Psoas muscle (tissue), 8 donors: ENCODE measurements around the gene NFX1. TPM values are rescaled to one million over a fixed set of nuclear protein-coding genes. Genes with fewer than 3 reads are reported as not detected.

Experiments
- ATAC-seq, 4 donors: fragments of 200-7000 bp; cut with Tn5 transposase; one replicate each; pipeline ENCODE4 v1.9.1; 2020; ENCODE audit warnings: moderate library complexity in 3 of 4, mild to moderate bottlenecking in 2 of 4
- DNase-seq, 2 donors: peaks; one replicate each; pipeline ENCODE4 v3.0.0-alpha.2; 2020
- H3K27ac ChIP-seq: fragments of 200-600 bp; one replicate; pipeline ENCODE4 v1.8.0; 2022
- H3K27me3 ChIP-seq, 3 donors: fragments of 200-600 bp in 1 of 3; one replicate each; pipeline versions ENCODE4 v1.6.1 to v1.8.0; 2013 to 2022; ENCODE audit warnings: low read length in 2 of 3, mild to moderate bottlenecking in 2 of 3, moderate library complexity in 1 of 3; ENCODE audit not compliant: insufficient read depth in 3 of 3
- H3K36me3 ChIP-seq, 2 donors: fragments of 200-600 bp in 1 of 2; one replicate each; pipeline versions ENCODE4 v1.6.1 to v1.8.0; 2013 to 2022; ENCODE audit warnings: low read depth in 1 of 2, mild to moderate bottlenecking in 1 of 2, moderate library complexity in 1 of 2; ENCODE audit not compliant: insufficient read depth in 1 of 2
- H3K4me1 ChIP-seq: fragments of 200-600 bp; one replicate; pipeline ENCODE4 v1.8.0; 2022
- H3K4me3 ChIP-seq: fragments of 200-600 bp; one replicate; pipeline ENCODE4 v1.8.0; 2022; ENCODE audit warnings: mild to moderate bottlenecking
- H3K9me3 ChIP-seq: fragments of 200-600 bp; one replicate; pipeline ENCODE4 v1.8.0; 2022
- WGBS, 3 donors: extraction: QIAGEN DNeasy Blood & Tissue Kit; methylation state at CpG; one replicate each; pipeline versions ENCODE4 v1.1.6 to v1.1.7; 2013; 5-methylcytosine and 5-hydroxymethylcytosine counted together
- intact Hi-C, 2 donors: fragments of 100-400 bp; cut with DNase I; formaldehyde crosslinking; loops; one replicate each; pipeline versions ENCODE4 v1.11.0 to v1.14.2; 2022
- polyA plus RNA-seq, 3 donors: library from polyadenylated mRNA; stranded (reverse); fragments of 200-250 nt; gene quantifications; one replicate each; pipeline ENCODE4 v1.2.3, GENCODE V29; 2013
- total RNA-seq, 4 donors: library from RNA; stranded (reverse); fragmentation: NEBNext Ultra II Directional in 2 of 4; extraction: Animal tissue kit (Norgen Biotek cat#: 25700) in 2 of 4; gene quantifications; one replicate each; pipeline versions ENCODE4 v1.2.1 to v1.2.4, GENCODE V29; 2021 to 2023
- TF ChIP-seq, protein P1 (sequence below): fragments of 200-600 bp; IDR thresholded peaks from one replicate; pipeline ENCODE4 v1.8.0; 2022; ENCODE audit warnings: antibody characterized with exemption
- donor health status: healthy with polysubstance abuse.
- donor health status: DM: no; HTN: no; CAD: no; lungs with moderate emphysema.
- donor health status: Bipolar disorder and iron deficiency.
- donor health status: healthy.
- donor health status: DM: yes; HTN: yes; CAD: no.
- donor health status: DM: no; HTN: no; CAD: no.
- donor health status: DM: no; HTN: no; CAD: no.
- donor health status: DM: yes; HTN: yes; CAD: no.

NFX1 gene
- total and polyA plus RNA-seq, 7 donors = 20.9 to 59.2 (median 33.8) TPM

DNA sequence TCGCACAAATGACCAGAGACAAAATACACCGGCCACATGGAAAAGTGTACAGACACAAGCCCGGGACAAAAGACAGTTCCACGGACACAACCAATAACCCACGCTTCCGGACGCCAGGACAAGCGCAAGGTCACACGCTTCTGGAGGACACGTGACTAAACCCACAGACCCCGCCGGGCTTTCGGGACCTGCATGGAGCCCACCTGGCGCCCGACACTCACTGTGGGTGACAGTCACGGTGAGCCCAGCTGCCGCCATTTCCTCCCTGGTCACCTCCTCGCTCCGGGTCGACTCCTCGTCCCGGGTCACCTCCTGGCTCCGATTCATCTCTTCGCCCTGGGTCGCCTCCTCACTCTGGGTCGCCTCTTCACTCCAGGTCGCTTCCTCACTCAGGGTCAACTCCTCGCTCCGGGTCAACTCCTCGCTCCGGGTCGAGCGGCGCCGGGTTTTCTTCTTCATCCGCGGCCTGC, 26.3 kb upstream of the NFX1 start:
- TF ChIP-seq, protein P1, sequence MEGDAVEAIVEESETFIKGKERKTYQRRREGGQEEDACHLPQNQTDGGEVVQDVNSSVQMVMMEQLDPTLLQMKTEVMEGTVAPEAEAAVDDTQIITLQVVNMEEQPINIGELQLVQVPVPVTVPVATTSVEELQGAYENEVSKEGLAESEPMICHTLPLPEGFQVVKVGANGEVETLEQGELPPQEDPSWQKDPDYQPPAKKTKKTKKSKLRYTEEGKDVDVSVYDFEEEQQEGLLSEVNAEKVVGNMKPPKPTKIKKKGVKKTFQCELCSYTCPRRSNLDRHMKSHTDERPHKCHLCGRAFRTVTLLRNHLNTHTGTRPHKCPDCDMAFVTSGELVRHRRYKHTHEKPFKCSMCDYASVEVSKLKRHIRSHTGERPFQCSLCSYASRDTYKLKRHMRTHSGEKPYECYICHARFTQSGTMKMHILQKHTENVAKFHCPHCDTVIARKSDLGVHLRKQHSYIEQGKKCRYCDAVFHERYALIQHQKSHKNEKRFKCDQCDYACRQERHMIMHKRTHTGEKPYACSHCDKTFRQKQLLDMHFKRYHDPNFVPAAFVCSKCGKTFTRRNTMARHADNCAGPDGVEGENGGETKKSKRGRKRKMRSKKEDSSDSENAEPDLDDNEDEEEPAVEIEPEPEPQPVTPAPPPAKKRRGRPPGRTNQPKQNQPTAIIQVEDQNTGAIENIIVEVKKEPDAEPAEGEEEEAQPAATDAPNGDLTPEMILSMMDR = no peak
- WGBS, 3 donors = 0 to 1% (median 0%) methylated on average over 37 of the region's 37 CpGs
- peak; percentile 23 to 53 (median 40) for ATAC-seq
- peaks cover 5 to 70% of the 10 kb centered on the region in 2 donors for H3K36me3 ChIP-seq
- peak overlapping the region; percentile 98 for H3K27ac ChIP-seq
- H3K27me3 ChIP-seq = no peaks in the 10 kb centered on the region
- intact Hi-C loops = no loop called here
- H3K9me3 ChIP-seq = no peaks in the 10 kb centered on the region
- H3K4me3 ChIP-seq = peak overlapping the region; percentile 94
- H3K4me1 ChIP-seq = peaks cover 19% of the 10 kb centered on the region
- DNase-seq = peak; percentile 59 to 77

DNA sequence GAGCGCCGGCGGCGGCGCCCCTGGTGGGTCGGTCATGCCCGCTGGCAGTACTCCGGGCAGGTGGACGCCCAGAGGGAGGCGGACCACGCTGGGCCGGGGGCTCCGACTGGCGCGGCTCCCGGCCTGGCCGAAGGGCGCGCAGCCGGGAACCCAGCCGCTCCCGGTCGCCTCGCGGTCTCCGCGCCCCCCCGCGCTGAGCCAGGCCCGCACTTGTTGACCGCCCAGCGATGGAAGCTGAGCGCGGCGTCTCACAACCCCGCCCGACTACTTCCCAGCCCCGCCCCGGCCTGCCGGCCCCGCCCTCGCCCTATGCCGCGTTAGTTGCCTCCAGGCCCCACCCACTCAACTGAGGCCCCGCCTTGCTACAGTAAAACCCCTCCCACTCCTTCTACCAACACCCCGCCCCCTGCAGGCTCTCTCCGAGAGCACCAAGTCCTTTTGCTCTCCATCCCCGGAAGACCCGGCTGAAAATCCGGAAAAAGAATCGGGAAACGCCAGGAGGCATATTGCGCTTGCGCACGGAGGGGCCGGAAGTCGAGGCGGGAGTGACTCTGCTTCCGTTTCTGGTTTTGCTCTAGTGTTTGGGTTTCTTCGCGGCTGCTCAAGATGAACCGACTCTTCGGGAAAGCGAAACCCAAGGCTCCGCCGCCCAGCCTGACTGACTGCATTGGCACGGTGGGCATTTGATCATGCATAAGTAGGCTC, 25.7 kb upstream of the NFX1 start, which contains the start of the genes BAG1 and CHMP5:
BAG1 (minus strand) TSS at position 236 of the 705 bp plus-strand sequence.
CHMP5 (plus strand) TSS at position 577 of the 705 bp plus-strand sequence; CDS start at position 607, 30 bp downstream.
- Histone ChIP-seq H3K27ac (peak within 1 kb of the TSS; percentile 98), H3K4me3 (peak within 1 kb of the TSS; percentile 94), H3K27me3 (no peaks in the 10 kb centered on the region), H3K36me3 (peaks cover 5 to 70% of the 10 kb centered on the region in 2 donors), H3K4me1 (peaks cover 18% of the 10 kb centered on the region), H3K9me3 (no peaks in the 10 kb centered on the region)
- DNase-seq = peak; percentile 99 to 100
- intact Hi-C loops = no loop called here
- peak; percentile 95 to 98 (median 96) for ATAC-seq
- 0 to 1% (median 0%) methylated on average over 43 to 67 of the region's 67 CpGs for WGBS, 3 donors
- TF ChIP-seq, protein P1 = no peak

DNA sequence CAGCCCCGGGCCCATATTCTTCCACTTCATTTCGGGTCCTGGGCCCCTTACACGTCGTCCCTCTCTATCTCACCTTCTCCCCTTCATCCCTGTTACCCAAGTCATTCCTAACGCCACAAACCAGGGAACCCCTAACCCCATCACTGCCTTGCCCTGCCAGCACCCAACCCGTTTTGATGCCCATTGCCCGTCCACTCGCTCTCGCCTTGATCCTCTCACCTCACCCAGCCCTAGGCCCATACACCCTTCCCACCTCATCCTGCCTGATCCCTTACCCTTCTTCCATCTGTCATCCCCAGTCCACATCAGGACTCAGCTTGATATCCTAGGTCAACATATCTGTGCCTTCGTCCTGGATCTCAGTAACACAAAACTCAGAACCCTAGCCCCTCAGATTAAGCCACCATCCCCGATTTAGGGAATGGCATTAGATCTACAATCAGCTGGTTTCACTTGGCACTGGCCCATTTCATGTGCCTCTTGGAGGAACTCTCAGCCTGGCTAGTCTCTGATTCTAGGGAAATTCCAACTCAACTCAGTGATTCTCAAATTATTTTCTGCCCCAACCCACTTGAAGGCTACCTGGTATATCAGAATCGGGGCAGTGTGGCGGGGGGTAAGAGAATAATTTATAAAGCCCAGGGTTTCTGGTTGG, 25.0 kb upstream of the NFX1 start:
- ATAC-seq (no peak), DNase-seq (peak in 1 of 2 donors; percentile 62)
- WGBS, 3 donors = 17 to 19% (median 19%) methylated on average over 13 of the region's 13 CpGs
- no peaks in the 10 kb centered on the region for H3K27me3 ChIP-seq
- intact Hi-C loops = no loop called here
- peak overlapping the region; percentile 98 for H3K27ac ChIP-seq
- no peaks in the 10 kb centered on the region for H3K9me3 ChIP-seq
- peak overlapping the region; percentile 94 for H3K4me3 ChIP-seq
- H3K36me3 ChIP-seq = peaks cover 5 to 70% of the 10 kb centered on the region in 2 donors
- peaks cover 18% of the 10 kb centered on the region for H3K4me1 ChIP-seq
- TF ChIP-seq, protein P1 = no peak

DNA sequence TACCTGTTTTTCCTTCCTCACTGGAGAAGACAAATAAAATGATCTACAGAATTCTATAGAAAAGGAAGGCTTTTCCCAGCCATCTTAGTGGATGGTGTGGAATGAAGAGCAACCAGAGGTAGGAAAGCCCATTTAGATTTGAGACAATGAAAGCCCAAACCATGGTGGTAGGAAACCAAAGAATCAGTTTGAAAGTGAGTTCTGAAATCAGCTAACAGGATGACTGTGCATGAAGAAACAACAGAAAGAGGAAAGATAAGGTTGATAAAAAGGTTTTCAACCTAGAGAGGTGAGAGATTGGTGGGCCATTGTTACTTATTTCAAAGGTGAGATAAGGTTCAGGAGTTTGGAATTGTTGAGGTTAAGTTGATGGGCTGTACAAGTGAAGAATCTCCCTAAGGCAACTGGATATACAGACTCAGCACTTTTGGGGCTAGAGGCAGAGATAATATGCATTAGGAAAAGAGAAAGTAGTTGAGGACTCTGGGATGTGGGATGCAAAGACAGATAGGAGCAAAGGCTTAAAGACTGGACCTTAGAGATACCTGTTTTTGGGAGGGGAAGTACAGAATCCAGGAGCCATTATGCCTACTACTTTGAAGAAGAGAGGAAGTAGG, 23.1 kb upstream of the NFX1 start:
- Histone ChIP-seq H3K27ac (no peak overlapping the region), H3K9me3 (no peaks in the 10 kb centered on the region), H3K27me3 (no peaks in the 10 kb centered on the region), H3K4me1 (peaks cover 18% of the 10 kb centered on the region), H3K4me3 (no peak overlapping the region), H3K36me3 (peaks cover 7 to 70% of the 10 kb centered on the region in 2 donors)
- no peak for ATAC-seq
- TF ChIP-seq, protein P1 = no peak
- no peak for DNase-seq
- intact Hi-C loops = no loop called here
